Gastrocnemius medialis (tissue), 4 donors: ENCODE results near the gene CYSLTR2.

Source experiments
- CTCF ChIP-seq, 5 experiments: fragments of 450-650 bp in 3 of 5; fragments of 200-600 bp in 2 of 5; sonication (generic) in 2 of 5; IDR thresholded peaks in 4 of 5; conservative IDR thresholded peaks in 1 of 5; 1 replicate in 4 of 5; 2 replicates in 1 of 5; pipeline ENCODE4 v1.5.1; 2016 to 2019; ENCODE audit warnings: antibody characterized with exemption in 5 of 5, mild to moderate bottlenecking in 3 of 5, moderate library complexity in 3 of 5
- POLR2A ChIP-seq, 2 donors: fragments of 450-650 bp; IDR thresholded peaks; one replicate each; pipeline ENCODE4 v1.6.1; 2017; ENCODE audit warnings: antibody characterized with exemption in 2 of 2, mild to moderate bottlenecking in 2 of 2, moderate library complexity in 2 of 2

- no peak for TF ChIP-seq POLR2A (IDR thresholded peaks at IDR 0.05)
- TF ChIP-seq CTCF (IDR thresholded peaks at IDR 0.05 in 4 of 5, conservative IDR thresholded peaks at IDR 0.05 in 1 of 5) = no peak
Observed at GRCh38 chr13:48637601-48638000, 16.1 kb upstream of the CYSLTR2 start.
